HEK293 (cell line): ENCODE data around the gene ZNF438.

ENCODE experiments used
- CTCF ChIA-PET: fragments of 350-600 bp; formaldehyde crosslinking; extraction: SDS; loops from one replicate; lab custom pipeline; 2021; ENCODE audit warnings: antibody characterized with exemption; lab: Yijun Ruan, JAX
- POLR2A ChIA-PET: fragments of 300-600 bp; formaldehyde crosslinking; extraction: SDS; loops from one replicate; lab custom pipeline; 2020; ENCODE audit warnings: antibody characterized with exemption, inconsistent platforms; lab: Yijun Ruan, JAX
- H3K27ac ChIP-seq: fragments of 200-500 bp; sonication (Bioruptor generic); 2 replicates; pipeline ENCODE4 v1.5.1; 2014; ENCODE audit warnings: low read depth, low read length, control low read depth, inconsistent platforms; ENCODE audit errors: extremely low read depth
- H3K36me3 ChIP-seq, 2 experiments: fragments of 200-500 bp in 1 of 2; sonication (Bioruptor generic) in 1 of 2; 1 replicate in 1 of 2; 2 replicates in 1 of 2; pipeline ENCODE4 v1.5.1; 2014 to 2017; ENCODE audit warnings: inconsistent platforms in 2 of 2, low read length in 2 of 2; ENCODE audit not compliant: control insufficient read depth in 2 of 2, insufficient read depth in 1 of 2
- H3K4me1 ChIP-seq: fragments of 200-500 bp; sonication (Bioruptor generic); 2 replicates; pipeline ENCODE4 v1.5.1; 2014; ENCODE audit warnings: mild to moderate bottlenecking, low read length, inconsistent platforms; ENCODE audit not compliant: control insufficient read depth, insufficient read depth
- H3K4me3 ChIP-seq: 2 replicates; pipeline ENCODE4 v1.5.1; 2011; ENCODE audit warnings: low read depth, mild to moderate bottlenecking, control low read depth, low read length, moderate library complexity
- H3K9me3 ChIP-seq: fragments of 200-500 bp; sonication (Bioruptor generic); 2 replicates; pipeline ENCODE4 v1.5.1; 2014; ENCODE audit warnings: low read depth, low read length, inconsistent platforms; ENCODE audit not compliant: control insufficient read depth, insufficient read depth
- GLIS1 ChIP-seq: fragments of 450-650 bp; formaldehyde crosslinking; IDR thresholded peaks from 2 replicates; pipeline ENCODE4 v1.5.1; 2016; ENCODE audit warnings: missing biosample characterization, missing genetic modification characterization
- MEIS1 ChIP-seq: sonication (generic); formaldehyde crosslinking; IDR thresholded peaks from 2 replicates; pipeline ENCODE4 v1.8.1; 2022; ENCODE audit warnings: missing genetic modification reagents, mild to moderate bottlenecking, borderline replicate concordance
- SETDB1 ChIP-seq: IDR thresholded peaks from one replicate; pipeline ENCODE4 v1.6.1; 2017; ENCODE audit warnings: mild to moderate bottlenecking, low read length, moderate library complexity, mixed read lengths; ENCODE audit not compliant: insufficient read length
- SP3 ChIP-seq: fragments of 450-650 bp; formaldehyde crosslinking; IDR thresholded peaks from 2 replicates; pipeline ENCODE4 v1.5.1; 2016; ENCODE audit warnings: missing biosample characterization, missing genetic modification characterization
- ZFP3 ChIP-seq: fragments of 450-650 bp; formaldehyde crosslinking; IDR thresholded peaks from 2 replicates; pipeline ENCODE4 v1.5.1; 2016; ENCODE audit warnings: low read depth, missing biosample characterization, missing genetic modification characterization
- ZNF121 ChIP-seq: fragments of 450-650 bp; formaldehyde crosslinking; IDR thresholded peaks from 2 replicates; pipeline ENCODE4 v1.5.1; 2016; ENCODE audit warnings: missing biosample characterization, missing genetic modification characterization
- ZNF18 ChIP-seq: fragments of 450-650 bp; formaldehyde crosslinking; IDR thresholded peaks from 2 replicates; pipeline ENCODE4 v1.5.1; 2016; ENCODE audit warnings: missing biosample characterization, missing genetic modification characterization
- ZNF2 ChIP-seq: fragments of 450-650 bp; formaldehyde crosslinking; IDR thresholded peaks from 2 replicates; pipeline ENCODE4 v1.5.1; 2016; ENCODE audit warnings: missing biosample characterization, missing genetic modification characterization
- ZNF211 ChIP-seq: fragments of 450-650 bp; formaldehyde crosslinking; IDR thresholded peaks from 2 replicates; pipeline ENCODE4 v1.5.1; 2016; ENCODE audit warnings: low read depth, missing biosample characterization, missing genetic modification characterization
- ZNF221 ChIP-seq: fragments of 450-650 bp; formaldehyde crosslinking; IDR thresholded peaks from 2 replicates; pipeline ENCODE4 v1.5.1; 2017; ENCODE audit warnings: missing biosample characterization, missing genetic modification characterization, borderline replicate concordance
- ZNF239 ChIP-seq: fragments of 450-650 bp; formaldehyde crosslinking; IDR thresholded peaks from 2 replicates; pipeline ENCODE4 v1.5.1; 2016; ENCODE audit warnings: missing biosample characterization, missing genetic modification characterization
- ZNF292 ChIP-seq: fragments of 450-650 bp; formaldehyde crosslinking; IDR thresholded peaks from 2 replicates; pipeline ENCODE4 v1.5.1; 2016; ENCODE audit warnings: low read depth, missing biosample characterization, missing genetic modification characterization, borderline replicate concordance
- ZNF621 ChIP-seq: fragments of 450-650 bp; formaldehyde crosslinking; IDR thresholded peaks from 2 replicates; pipeline ENCODE4 v1.5.1; 2017; ENCODE audit warnings: missing biosample characterization, missing genetic modification characterization
- TF ChIP-seq, protein P1 (sequence below): fragments of 450-650 bp; formaldehyde crosslinking; conservative IDR thresholded peaks from 2 replicates; pipeline ENCODE4 v1.5.1; 2016; ENCODE audit warnings: low read depth, missing biosample characterization, missing genetic modification characterization
- TF ChIP-seq, protein P2 (sequence below): sonication (generic); formaldehyde crosslinking; IDR thresholded peaks from 2 replicates; pipeline ENCODE4 v1.8.1; 2022; ENCODE audit warnings: mild to moderate bottlenecking, moderate library complexity, missing genetic modification reagents
- TF ChIP-seq, protein P3 (sequence below): fragments of 450-650 bp; IDR thresholded peaks from 2 replicates; pipeline ENCODE4 v1.5.1; 2018; ENCODE audit warnings: missing biosample characterization, mild to moderate bottlenecking, missing genetic modification characterization
- TF ChIP-seq, protein P4 (sequence below): fragments of 450-650 bp; formaldehyde crosslinking; IDR thresholded peaks from 2 replicates; pipeline ENCODE4 v1.5.1; 2016; ENCODE audit warnings: missing biosample characterization, missing genetic modification characterization
- TF ChIP-seq, protein P5 (sequence below): fragments of 450-650 bp; formaldehyde crosslinking; IDR thresholded peaks from 2 replicates; pipeline ENCODE4 v1.5.1; 2016; ENCODE audit warnings: missing biosample characterization, missing genetic modification characterization

Gene ZNF438

GRCh38 chr10:30850776-30851175 is 180.9 kb downstream of the ZNF438 start (continued):
- no peak for TF ChIP-seq ZNF239 (tag by site-specific recombination)
- no peak for TF ChIP-seq GLIS1 (tag by site-specific recombination)
- no peak for TF ChIP-seq MEIS1

DNA sequence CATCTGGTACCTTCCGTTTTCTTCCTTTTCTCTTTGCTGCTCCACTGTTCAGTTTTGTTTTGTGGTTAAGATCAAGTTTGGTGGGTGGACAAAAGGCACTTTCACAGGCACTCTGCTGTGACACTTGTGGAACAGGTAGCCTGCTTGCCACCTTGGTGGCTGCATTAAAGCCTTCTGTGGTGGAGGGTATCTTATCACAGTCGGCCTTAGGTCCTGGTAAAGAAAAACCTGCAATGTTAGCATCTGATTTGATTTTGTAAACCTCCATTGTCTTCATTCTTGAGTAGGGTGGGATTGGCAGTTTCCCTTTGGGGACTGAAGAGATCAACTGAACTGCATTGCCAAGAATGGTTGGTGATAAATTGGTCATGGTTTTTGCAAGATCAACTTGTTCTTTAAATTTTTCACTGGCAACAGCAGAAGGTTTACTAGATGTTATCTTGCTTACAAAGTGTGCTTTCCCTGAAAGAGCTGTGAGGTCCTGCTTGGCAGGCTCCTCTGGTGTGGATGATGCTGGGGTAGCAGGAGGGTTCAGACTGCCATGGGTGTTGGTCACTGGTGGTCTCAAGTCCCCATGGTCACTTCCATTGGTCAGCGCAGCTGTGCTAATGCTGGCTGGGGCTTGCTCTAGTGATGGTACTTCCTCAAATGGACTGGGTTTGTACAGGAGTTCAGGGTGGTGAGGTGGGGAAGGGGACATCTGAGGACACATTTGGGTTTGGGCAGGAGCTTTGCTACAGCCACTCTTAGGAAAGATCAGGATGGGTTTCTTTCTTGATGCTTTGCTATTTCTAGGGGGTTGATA is 182.2 kb downstream of the ZNF438 start:
- POLR2A ChIA-PET, result no interaction called here
- no peak for TF ChIP-seq ZNF621 (tag by site-specific recombination)
- TF ChIP-seq ZNF18, result no peak
- TF ChIP-seq ZNF211 (tag by site-specific recombination), result no peak

DNA sequence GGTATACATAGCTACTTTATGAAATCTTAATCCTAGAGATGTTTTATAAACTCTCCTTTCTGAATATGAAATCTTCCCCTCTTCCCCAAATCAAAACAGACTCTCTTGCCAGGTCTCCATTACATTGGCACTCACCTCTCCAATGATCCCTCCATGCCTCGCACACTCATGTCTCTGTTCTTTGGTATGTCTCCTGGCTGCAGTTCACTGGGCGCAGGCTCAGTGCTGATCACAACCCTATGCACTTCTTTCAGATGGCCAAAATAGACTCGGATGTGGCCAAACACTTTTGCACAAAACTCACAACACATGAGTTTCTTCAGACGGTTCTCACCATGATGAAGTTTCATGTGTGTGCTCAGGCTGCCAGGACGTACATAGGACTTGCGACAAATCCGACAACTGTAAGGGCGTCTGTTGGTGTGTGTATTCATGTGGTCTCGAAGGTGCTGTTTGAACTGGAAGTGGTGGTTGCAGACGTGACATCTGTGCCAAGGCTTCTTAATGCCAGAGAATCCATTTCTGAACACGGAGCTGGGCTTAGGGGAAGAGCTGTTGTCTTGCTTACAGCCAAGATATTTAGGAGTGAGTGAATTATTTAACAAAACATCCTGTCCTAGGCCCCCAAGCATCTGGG is 183.2 kb downstream of the ZNF438 start:
- no peak overlapping the region for H3K27ac ChIP-seq
- CTCF ChIA-PET, result no interaction called here
- TF ChIP-seq GLIS1 (tag by site-specific recombination) (no peak), ZNF292 (tag by site-specific recombination) (no peak), ZNF121 (tag by site-specific recombination) (no peak), SP3 (tag by site-specific recombination) (no peak), ZNF2 (tag by site-specific recombination) (no peak), ZFP3 (no peak), SETDB1 (no peak), ZNF221 (tag by site-specific recombination) (no peak)
- TF ChIP-seq, protein P1, sequence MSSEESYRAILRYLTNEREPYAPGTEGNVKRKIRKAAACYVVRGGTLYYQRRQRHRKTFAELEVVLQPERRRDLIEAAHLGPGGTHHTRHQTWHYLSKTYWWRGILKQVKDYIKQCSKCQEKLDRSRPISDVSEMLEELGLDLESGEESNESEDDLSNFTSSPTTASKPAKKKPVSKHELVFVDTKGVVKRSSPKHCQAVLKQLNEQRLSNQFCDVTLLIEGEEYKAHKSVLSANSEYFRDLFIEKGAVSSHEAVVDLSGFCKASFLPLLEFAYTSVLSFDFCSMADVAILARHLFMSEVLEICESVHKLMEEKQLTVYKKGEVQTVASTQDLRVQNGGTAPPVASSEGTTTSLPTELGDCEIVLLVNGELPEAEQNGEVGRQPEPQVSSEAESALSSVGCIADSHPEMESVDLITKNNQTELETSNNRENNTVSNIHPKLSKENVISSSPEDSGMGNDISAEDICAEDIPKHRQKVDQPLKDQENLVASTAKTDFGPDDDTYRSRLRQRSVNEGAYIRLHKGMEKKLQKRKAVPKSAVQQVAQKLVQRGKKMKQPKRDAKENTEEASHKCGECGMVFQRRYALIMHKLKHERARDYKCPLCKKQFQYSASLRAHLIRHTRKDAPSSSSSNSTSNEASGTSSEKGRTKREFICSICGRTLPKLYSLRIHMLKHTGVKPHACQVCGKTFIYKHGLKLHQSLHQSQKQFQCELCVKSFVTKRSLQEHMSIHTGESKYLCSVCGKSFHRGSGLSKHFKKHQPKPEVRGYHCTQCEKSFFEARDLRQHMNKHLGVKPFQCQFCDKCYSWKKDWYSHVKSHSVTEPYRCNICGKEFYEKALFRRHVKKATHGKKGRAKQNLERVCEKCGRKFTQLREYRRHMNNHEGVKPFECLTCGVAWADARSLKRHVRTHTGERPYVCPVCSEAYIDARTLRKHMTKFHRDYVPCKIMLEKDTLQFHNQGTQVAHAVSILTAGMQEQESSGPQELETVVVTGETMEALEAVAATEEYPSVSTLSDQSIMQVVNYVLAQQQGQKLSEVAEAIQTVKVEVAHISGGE, result no peak
- TF ChIP-seq, protein P2, sequence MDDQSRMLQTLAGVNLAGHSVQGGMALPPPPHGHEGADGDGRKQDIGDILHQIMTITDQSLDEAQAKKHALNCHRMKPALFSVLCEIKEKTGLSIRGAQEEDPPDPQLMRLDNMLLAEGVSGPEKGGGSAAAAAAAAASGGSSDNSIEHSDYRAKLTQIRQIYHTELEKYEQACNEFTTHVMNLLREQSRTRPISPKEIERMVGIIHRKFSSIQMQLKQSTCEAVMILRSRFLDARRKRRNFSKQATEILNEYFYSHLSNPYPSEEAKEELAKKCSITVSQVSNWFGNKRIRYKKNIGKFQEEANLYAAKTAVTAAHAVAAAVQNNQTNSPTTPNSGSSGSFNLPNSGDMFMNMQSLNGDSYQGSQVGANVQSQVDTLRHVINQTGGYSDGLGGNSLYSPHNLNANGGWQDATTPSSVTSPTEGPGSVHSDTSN, result no peak
- TF ChIP-seq, protein P3, sequence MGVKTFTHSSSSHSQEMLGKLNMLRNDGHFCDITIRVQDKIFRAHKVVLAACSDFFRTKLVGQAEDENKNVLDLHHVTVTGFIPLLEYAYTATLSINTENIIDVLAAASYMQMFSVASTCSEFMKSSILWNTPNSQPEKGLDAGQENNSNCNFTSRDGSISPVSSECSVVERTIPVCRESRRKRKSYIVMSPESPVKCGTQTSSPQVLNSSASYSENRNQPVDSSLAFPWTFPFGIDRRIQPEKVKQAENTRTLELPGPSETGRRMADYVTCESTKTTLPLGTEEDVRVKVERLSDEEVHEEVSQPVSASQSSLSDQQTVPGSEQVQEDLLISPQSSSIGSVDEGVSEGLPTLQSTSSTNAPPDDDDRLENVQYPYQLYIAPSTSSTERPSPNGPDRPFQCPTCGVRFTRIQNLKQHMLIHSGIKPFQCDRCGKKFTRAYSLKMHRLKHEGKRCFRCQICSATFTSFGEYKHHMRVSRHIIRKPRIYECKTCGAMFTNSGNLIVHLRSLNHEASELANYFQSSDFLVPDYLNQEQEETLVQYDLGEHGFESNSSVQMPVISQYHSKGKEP, result no peak
- TF ChIP-seq, protein P4, sequence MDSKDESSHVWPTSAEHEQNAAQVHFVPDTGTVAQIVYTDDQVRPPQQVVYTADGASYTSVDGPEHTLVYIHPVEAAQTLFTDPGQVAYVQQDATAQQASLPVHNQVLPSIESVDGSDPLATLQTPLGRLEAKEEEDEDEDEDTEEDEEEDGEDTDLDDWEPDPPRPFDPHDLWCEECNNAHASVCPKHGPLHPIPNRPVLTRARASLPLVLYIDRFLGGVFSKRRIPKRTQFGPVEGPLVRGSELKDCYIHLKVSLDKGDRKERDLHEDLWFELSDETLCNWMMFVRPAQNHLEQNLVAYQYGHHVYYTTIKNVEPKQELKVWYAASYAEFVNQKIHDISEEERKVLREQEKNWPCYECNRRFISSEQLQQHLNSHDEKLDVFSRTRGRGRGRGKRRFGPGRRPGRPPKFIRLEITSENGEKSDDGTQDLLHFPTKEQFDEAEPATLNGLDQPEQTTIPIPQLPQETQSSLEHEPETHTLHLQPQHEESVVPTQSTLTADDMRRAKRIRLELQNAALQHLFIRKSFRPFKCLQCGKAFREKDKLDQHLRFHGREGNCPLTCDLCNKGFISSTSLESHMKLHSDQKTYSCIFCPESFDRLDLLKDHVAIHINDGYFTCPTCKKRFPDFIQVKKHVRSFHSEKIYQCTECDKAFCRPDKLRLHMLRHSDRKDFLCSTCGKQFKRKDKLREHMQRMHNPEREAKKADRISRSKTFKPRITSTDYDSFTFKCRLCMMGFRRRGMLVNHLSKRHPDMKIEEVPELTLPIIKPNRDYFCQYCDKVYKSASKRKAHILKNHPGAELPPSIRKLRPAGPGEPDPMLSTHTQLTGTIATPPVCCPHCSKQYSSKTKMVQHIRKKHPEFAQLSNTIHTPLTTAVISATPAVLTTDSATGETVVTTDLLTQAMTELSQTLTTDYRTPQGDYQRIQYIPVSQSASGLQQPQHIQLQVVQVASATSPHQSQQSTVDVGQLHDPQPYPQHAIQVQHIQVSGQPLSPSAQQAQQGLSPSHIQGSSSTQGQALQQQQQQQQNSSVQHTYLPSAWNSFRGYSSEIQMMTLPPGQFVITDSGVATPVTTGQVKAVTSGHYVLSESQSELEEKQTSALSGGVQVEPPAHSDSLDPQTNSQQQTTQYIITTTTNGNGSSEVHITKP (tag by site-specific recombination), result no peak
- TF ChIP-seq, protein P5, sequence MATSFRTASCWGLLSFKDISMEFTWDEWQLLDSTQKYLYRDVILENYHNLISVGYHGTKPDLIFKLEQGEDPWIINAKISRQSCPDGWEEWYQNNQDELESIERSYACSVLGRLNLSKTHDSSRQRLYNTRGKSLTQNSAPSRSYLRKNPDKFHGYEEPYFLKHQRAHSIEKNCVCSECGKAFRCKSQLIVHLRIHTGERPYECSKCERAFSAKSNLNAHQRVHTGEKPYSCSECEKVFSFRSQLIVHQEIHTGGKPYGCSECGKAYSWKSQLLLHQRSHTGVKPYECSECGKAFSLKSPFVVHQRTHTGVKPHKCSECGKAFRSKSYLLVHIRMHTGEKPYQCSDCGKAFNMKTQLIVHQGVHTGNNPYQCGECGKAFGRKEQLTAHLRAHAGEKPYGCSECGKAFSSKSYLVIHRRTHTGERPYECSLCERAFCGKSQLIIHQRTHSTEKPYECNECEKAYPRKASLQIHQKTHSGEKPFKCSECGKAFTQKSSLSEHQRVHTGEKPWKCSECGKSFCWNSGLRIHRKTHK (tag by site-specific recombination), result no peak

More for the DNA sequence above, 182.2 kb downstream of the ZNF438 start:
- Histone ChIP-seq H3K9me3 (no peaks in the 10 kb centered on the region), H3K4me1 (no peaks in the 10 kb centered on the region), H3K27ac (no peak overlapping the region), H3K4me3 (no peak overlapping the region), H3K36me3 (no peaks in the 10 kb centered on the region)
- CTCF ChIA-PET, result no interaction called here

More for the DNA sequence above, 183.2 kb downstream of the ZNF438 start:
- POLR2A ChIA-PET, result no interaction called here
- Histone ChIP-seq H3K36me3 (no peaks in the 10 kb centered on the region), H3K9me3 (no peaks in the 10 kb centered on the region), H3K4me1 (no peaks in the 10 kb centered on the region), H3K4me3 (no peak overlapping the region)
